ENCODE results near the gene KBTBD4.

The KBTBD4 gene

DNA sequence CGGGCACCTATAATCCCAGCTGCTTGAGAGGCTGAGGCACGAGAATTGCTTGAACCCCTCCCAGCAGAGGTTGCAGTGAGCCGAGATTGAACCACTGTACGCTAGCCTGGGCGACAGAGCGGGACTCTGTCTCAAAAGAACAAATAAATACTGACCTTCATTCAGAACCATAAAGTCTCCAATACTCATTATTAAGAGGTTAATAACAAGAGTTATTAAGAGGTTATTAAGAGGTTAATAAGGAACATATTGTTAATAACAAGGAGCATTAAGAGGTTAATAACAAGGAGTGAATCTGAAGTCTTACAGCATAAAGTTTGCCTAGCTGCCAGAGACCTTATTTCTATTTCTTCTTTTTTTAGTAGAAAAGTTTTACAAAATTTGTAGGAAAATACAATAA lies 33.5 kb downstream of the KBTBD4 start:
- Histone ChIP-seq H3K27me3 (replicated peaks) (no peaks in the 10 kb centered on the region), H3K4me3 (ENCODE audit: low read depth, low read length) (no peak overlapping the region), H3K27ac (no peak overlapping the region), H3K36me3 (replicated peaks) (no peaks in the 10 kb centered on the region)
- no peak for DNase-seq
- in situ Hi-C loops (cut with HindIII; ENCODE audit: low pct_ligation_motif_present, low sequenced_read_pairs) = no loop called here
- TF ChIP-seq, protein P1, sequence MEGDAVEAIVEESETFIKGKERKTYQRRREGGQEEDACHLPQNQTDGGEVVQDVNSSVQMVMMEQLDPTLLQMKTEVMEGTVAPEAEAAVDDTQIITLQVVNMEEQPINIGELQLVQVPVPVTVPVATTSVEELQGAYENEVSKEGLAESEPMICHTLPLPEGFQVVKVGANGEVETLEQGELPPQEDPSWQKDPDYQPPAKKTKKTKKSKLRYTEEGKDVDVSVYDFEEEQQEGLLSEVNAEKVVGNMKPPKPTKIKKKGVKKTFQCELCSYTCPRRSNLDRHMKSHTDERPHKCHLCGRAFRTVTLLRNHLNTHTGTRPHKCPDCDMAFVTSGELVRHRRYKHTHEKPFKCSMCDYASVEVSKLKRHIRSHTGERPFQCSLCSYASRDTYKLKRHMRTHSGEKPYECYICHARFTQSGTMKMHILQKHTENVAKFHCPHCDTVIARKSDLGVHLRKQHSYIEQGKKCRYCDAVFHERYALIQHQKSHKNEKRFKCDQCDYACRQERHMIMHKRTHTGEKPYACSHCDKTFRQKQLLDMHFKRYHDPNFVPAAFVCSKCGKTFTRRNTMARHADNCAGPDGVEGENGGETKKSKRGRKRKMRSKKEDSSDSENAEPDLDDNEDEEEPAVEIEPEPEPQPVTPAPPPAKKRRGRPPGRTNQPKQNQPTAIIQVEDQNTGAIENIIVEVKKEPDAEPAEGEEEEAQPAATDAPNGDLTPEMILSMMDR (IDR thresholded peaks at IDR 0.05; ENCODE audit: low read depth, low read length, missing control alignments) = no peak

DNA sequence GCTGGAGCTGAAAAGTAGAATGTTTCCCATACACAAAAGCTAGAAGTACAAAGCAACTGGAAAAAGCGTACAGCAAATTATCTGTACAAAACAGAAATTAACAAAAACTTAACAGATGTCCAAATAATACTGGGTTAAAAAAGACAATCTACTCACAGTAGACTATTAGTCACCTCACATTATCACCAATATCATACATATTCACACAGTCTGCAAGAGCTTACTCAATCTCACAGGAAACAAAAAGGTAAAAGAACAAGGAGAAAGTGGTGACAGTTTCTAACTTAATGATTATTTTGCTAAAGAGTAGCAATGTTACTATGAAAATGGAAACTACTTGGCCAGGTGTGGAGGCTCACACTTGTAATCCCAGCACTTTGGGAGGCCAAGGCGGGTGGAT lies 37.7 kb downstream of the KBTBD4 start:
- TF ChIP-seq, protein P1 (IDR thresholded peaks at IDR 0.05; ENCODE audit: low read depth, low read length, missing control alignments) = no peak
- no peak for DNase-seq
- H3K27ac ChIP-seq = no peak overlapping the region
- H3K27me3 ChIP-seq (replicated peaks) = no peaks in the 10 kb centered on the region
- no peak overlapping the region for H3K4me3 ChIP-seq (ENCODE audit: low read depth, low read length)
- H3K36me3 ChIP-seq (replicated peaks) = no peaks in the 10 kb centered on the region
- in situ Hi-C loops (cut with HindIII; ENCODE audit: low pct_ligation_motif_present, low sequenced_read_pairs) = no loop called here

GRCh38 chr11:47539681-47540039 lies 39.1 kb downstream of the KBTBD4 start:
- Histone ChIP-seq H3K27ac (peak overlapping the region; percentile 68), H3K4me3 (ENCODE audit: low read depth, low read length) (no peak overlapping the region), H3K36me3 (replicated peaks) (no peaks in the 10 kb centered on the region), H3K27me3 (replicated peaks) (no peaks in the 10 kb centered on the region)
- in situ Hi-C loops (cut with HindIII; ENCODE audit: low pct_ligation_motif_present, low sequenced_read_pairs) = no loop called here
- TF ChIP-seq, protein P1 (IDR thresholded peaks at IDR 0.05; ENCODE audit: low read depth, low read length, missing control alignments) = no peak
- no peak for DNase-seq

GRCh38 chr11:47538741-47539565 lies 39.8 kb downstream of the KBTBD4 start:
- no peaks in the 10 kb centered on the region for H3K36me3 ChIP-seq (replicated peaks)
- H3K27me3 ChIP-seq (replicated peaks) = no peaks in the 10 kb centered on the region
- in situ Hi-C loops (cut with HindIII; ENCODE audit: low pct_ligation_motif_present, low sequenced_read_pairs) = no loop called here
- H3K27ac ChIP-seq = peak overlapping the region; percentile 68
- no peak for DNase-seq
- TF ChIP-seq, protein P1 (IDR thresholded peaks at IDR 0.05; ENCODE audit: low read depth, low read length, missing control alignments) = no peak
- no peak overlapping the region for H3K4me3 ChIP-seq (ENCODE audit: low read depth, low read length)

- no peaks in the 10 kb centered on the region for H3K27me3 ChIP-seq (replicated peaks)
- no peak overlapping the region for H3K27ac ChIP-seq
- no peaks in the 10 kb centered on the region for H3K36me3 ChIP-seq (replicated peaks)
- in situ Hi-C loops (cut with HindIII; ENCODE audit: low pct_ligation_motif_present, low sequenced_read_pairs) = no loop called here
- DNase-seq = no peak
- no peak overlapping the region for H3K4me3 ChIP-seq (ENCODE audit: low read depth, low read length)
- TF ChIP-seq, protein P1 (IDR thresholded peaks at IDR 0.05; ENCODE audit: low read depth, low read length, missing control alignments) = no peak
Observed at GRCh38 chr11:47536915-47537314, 41.9 kb downstream of the KBTBD4 start.

Data from brain microvascular endothelial cell (primary cell).